Measurements from ENCODE around the gene HPS1.

HPS1 gene

GRCh38 chr10:98463976-98464754 is 17.4 kb upstream of the HPS1 start:
- no peak for DNase-seq

GRCh38 chr10:98463016-98463415 is 16.3 kb upstream of the HPS1 start:
- DNase-seq, result no peak

GRCh38 chr10:98461500-98461842 is 14.7 kb upstream of the HPS1 start:
- no peak for DNase-seq

GRCh38 chr10:98460837-98461499 is 14.2 kb upstream of the HPS1 start:
- DNase-seq, result no peak

- no peak for DNase-seq
Observed at GRCh38 chr10:98458809-98459784, 12.4 kb upstream of the HPS1 start.

- no peak for DNase-seq
Observed at GRCh38 chr10:98457721-98458120, 11.0 kb upstream of the HPS1 start.

- no peak for DNase-seq
Observed at GRCh38 chr10:98456686-98457482, 10.1 kb upstream of the HPS1 start.

GRCh38 chr10:98456043-98456570 is 9.4 kb upstream of the HPS1 start:
- DNase-seq, result no peak

- no peak for DNase-seq
Observed at GRCh38 chr10:98453729-98454128, 7.0 kb upstream of the HPS1 start.

GRCh38 chr10:98450618-98451017 is 3.9 kb upstream of the HPS1 start:
- no peak for DNase-seq

- no peak for DNase-seq
Observed at GRCh38 chr10:98449287-98449686, 2.6 kb upstream of the HPS1 start.

GRCh38 chr10:98446151-98446660 is 529 bp downstream of the HPS1 start:
- peak in 1 of 2 donors; percentile 56 for DNase-seq

GRCh38 chr10:98445200-98445812 is 1.4 kb downstream of the HPS1 start:
- DNase-seq, result no peak

- DNase-seq, result no peak
Observed at GRCh38 chr10:98444314-98445006, 2.3 kb downstream of the HPS1 start.

GRCh38 chr10:98438715-98439114 is 8.0 kb downstream of the HPS1 start:
- DNase-seq, result no peak

GRCh38 chr10:98436704-98437103 is 10.0 kb downstream of the HPS1 start:
- DNase-seq, result no peak

GRCh38 chr10:98435178-98435577 is 11.6 kb downstream of the HPS1 start:
- no peak for DNase-seq

- DNase-seq, result no peak
Observed at GRCh38 chr10:98433881-98434732, 12.6 kb downstream of the HPS1 start.

GRCh38 chr10:98433371-98433770 is 13.4 kb downstream of the HPS1 start:
- DNase-seq, result no peak

- DNase-seq, result no peak
Observed at GRCh38 chr10:98432330-98432729, 14.4 kb downstream of the HPS1 start.

Data from hippocampal formation (tissue), 2 donors.